GM20431 (cell line): Measurements from ENCODE around the gene PLA2G5.

Experiments used
- in situ Hi-C: fragments of 300-500 bp; cut with MseI, MboI; formaldehyde crosslinking; loops from one replicate; pipeline ENCODE4 v1.15.0; 2020; ENCODE audit warnings: low sequenced_read_pairs; ENCODE audit not compliant: unreplicated experiment

PLA2G5 gene

GRCh38 chr1:20138961-20139550 lies 69.1 kb downstream of the PLA2G5 start, which contains the start of gene PLA2G2F:
PLA2G2F (plus strand) TSS chr1:20139323; CDS start chr1:20139428, 105 bp downstream.
- in situ Hi-C loops: no loop called here

DNA sequence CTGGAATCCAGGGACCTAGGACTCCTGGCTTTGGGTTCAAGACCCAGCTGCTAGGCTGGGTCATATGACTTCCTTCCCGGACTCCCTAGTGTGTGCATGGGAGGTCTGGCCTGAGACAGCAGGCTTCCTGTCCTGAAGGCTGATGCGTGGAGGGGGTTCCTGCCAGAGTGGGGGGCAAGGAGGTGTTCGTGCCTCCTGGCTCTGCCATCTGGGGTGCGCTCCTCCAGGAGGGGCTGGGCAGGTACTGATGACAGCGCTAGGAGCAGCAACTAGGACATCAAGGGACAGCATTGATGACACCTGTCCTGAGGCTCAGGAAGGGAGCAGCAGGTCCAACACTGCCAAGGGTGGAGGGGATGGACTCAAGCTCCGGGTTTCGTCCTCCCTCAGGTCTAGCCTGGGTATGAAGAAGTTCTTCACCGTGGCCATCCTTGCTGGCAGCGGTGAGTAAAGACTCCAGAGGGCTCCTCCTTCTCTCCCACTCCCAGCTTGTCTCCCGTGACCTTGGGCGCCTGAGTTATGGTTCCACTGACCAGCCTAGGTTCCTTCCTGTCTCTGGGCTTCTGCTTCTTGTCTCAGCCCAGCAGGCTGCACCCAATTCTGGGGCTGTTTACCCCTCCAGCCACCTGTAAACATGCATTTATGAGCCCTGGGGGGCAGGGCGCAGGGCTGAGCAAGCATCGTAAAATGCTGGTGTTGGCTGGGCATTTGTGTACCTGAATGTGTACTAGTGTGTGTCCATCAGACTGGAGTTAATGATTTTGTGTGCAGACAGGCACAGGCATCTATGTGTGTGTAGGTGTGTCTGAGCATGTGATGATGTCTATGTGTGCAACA lies 70.0 kb downstream of the PLA2G5 start:
- in situ Hi-C loops: no loop called here

- in situ Hi-C loops: no loop called here
Measured at GRCh38 chr1:20141001-20141400, 71.0 kb downstream of the PLA2G5 start.

GRCh38 chr1:20141466-20141865 lies 71.5 kb downstream of the PLA2G5 start:
- in situ Hi-C loops: no loop called here
